ENCODE measurements around the gene ADAMTS14. TPM values are rescaled to one million over a fixed set of nuclear protein-coding genes. Genes with fewer than 3 reads are reported as not detected.

The ADAMTS14 gene
- total RNA-seq, 2 experiments from 2014 or later, result not detected

DNA sequence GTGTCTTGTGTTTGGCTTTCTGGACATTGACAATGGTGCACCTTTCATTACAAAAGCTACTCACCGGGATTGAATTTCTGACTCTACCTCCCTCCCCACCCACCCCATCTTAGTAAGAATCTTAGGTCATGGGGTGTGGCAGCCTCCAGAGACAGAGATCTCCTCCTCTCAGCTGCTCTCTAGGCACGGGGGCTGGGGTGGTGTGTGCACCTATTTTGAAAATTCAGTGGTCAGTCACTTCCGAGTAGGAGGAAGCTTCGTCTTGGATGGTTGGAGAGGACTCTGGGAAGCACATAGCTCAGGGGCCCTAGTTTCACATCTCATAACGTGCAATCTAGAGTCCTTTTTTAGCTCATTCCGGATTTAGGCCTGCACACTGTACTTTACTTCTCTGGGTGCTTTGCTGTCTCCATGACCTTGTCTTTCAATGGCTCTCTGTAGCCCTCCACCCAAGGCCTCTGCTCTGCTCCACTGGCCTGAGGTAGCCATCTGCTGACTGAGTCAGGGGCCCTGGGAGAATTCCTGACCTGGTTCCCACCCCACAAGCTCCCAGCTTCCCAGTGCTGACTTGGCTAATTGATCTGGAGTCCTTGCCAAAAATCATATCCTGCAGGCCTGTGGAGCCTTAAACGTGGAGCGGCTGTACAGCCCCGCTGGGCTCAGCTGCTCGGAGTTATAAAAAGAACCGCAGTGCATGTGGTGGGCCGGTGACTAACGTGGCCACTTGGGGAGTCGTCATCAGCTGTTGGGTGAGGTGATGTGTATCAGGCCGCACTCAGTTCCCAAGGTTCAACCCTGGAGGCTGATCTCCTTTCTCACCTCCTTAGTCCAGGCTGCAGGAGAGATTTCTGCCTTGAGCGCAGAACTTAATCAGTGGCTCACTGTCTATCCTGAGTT is 19.3 kb upstream of the ADAMTS14 start:
- H3K9me3 Mint-ChIP-seq, result peaks cover 13% of the 10 kb centered on the region
- CTCF ChIA-PET, result no interaction called here
- no peak for DNase-seq
- POLR2A ChIA-PET, result no interaction called here
- H3K4me3 Mint-ChIP-seq, result no peak overlapping the region
- Histone ChIP-seq H3K27me3 (ENCODE audit: control insufficient read depth in 1 of 2, insufficient read depth in 2 of 2, low read length in 2 of 2) (peaks cover 0 to 3% of the 10 kb centered on the region in 2 experiments), H3K36me3 (ENCODE audit: insufficient read depth, low read length) (no peaks in the 10 kb centered on the region), H3K4me3 (ENCODE audit: low read length) (no peak overlapping the region), H3K9me3 (ENCODE audit: control insufficient read depth in 1 of 2, insufficient read depth in 1 of 2, low read length in 2 of 2) (peaks cover 38 to 39% of the 10 kb centered on the region in 2 experiments), H3K27ac (ENCODE audit: low read depth in 1 of 2, low read length in 2 of 2) (no peak overlapping the region), H3K4me1 (ENCODE audit: insufficient read depth, low read length) (no peaks in the 10 kb centered on the region)
- no peak for ATAC-seq (ENCODE audit: poor library complexity)
- TF ChIP-seq, protein P1, sequence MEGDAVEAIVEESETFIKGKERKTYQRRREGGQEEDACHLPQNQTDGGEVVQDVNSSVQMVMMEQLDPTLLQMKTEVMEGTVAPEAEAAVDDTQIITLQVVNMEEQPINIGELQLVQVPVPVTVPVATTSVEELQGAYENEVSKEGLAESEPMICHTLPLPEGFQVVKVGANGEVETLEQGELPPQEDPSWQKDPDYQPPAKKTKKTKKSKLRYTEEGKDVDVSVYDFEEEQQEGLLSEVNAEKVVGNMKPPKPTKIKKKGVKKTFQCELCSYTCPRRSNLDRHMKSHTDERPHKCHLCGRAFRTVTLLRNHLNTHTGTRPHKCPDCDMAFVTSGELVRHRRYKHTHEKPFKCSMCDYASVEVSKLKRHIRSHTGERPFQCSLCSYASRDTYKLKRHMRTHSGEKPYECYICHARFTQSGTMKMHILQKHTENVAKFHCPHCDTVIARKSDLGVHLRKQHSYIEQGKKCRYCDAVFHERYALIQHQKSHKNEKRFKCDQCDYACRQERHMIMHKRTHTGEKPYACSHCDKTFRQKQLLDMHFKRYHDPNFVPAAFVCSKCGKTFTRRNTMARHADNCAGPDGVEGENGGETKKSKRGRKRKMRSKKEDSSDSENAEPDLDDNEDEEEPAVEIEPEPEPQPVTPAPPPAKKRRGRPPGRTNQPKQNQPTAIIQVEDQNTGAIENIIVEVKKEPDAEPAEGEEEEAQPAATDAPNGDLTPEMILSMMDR (IDR thresholded peaks at IDR 0.05), result no peak
- H3K36me3 Mint-ChIP-seq (ENCODE audit: low read depth), result peaks cover 9% of the 10 kb centered on the region
- no peaks in the 10 kb centered on the region for H3K4me1 Mint-ChIP-seq (ENCODE audit: low read depth)
- no peak overlapping the region for H3K27ac Mint-ChIP-seq
- intact Hi-C loops (cut with DNase I, micrococcal nuclease), result no loop called here
- no peaks in the 10 kb centered on the region for H3K27me3 Mint-ChIP-seq

DNA sequence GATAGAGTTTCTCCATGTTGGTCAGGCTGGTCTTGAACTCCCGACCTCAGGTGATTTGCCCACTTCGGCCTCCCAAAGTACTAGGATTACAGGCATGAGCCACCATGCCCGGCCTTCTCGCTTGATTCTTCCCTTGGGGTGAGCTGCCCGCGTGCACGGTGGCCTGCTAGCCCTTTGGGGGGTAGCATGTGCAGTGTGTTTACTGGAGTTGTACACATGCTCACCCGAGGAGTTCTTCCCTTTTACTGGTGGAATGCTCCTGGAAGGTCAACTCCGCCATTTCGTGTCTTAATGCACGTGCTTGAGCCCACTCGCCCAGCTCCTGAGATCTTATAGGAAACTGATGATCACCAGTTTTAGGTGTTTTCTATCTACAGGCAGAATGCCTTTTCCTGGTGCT is 17.0 kb upstream of the ADAMTS14 start:
- no peaks in the 10 kb centered on the region for H3K4me1 Mint-ChIP-seq (ENCODE audit: low read depth)
- TF ChIP-seq, protein P1 (IDR thresholded peaks at IDR 0.05), result no peak
- ChIA-PET CTCF (no interaction called here), POLR2A (no interaction called here)
- Histone ChIP-seq H3K4me1 (ENCODE audit: insufficient read depth, low read length) (no peaks in the 10 kb centered on the region), H3K9me3 (ENCODE audit: control insufficient read depth in 1 of 2, insufficient read depth in 1 of 2, low read length in 2 of 2) (peaks cover 18 to 19% of the 10 kb centered on the region in 2 experiments), H3K27ac (ENCODE audit: low read depth in 1 of 2, low read length in 2 of 2) (no peak overlapping the region), H3K27me3 (ENCODE audit: control insufficient read depth in 1 of 2, insufficient read depth in 2 of 2, low read length in 2 of 2) (peaks cover 0 to 3% of the 10 kb centered on the region in 2 experiments), H3K36me3 (ENCODE audit: insufficient read depth, low read length) (no peaks in the 10 kb centered on the region), H3K4me3 (ENCODE audit: low read length) (no peak overlapping the region)
- no peak for ATAC-seq (ENCODE audit: poor library complexity)
- DNase-seq, result no peak
- no peaks in the 10 kb centered on the region for H3K27me3 Mint-ChIP-seq
- H3K4me3 Mint-ChIP-seq, result no peak overlapping the region
- H3K27ac Mint-ChIP-seq, result no peak overlapping the region
- intact Hi-C loops (cut with DNase I, micrococcal nuclease), result no loop called here
- H3K9me3 Mint-ChIP-seq, result peaks cover 13% of the 10 kb centered on the region
- peaks cover 4% of the 10 kb centered on the region for H3K36me3 Mint-ChIP-seq (ENCODE audit: low read depth)

DNA sequence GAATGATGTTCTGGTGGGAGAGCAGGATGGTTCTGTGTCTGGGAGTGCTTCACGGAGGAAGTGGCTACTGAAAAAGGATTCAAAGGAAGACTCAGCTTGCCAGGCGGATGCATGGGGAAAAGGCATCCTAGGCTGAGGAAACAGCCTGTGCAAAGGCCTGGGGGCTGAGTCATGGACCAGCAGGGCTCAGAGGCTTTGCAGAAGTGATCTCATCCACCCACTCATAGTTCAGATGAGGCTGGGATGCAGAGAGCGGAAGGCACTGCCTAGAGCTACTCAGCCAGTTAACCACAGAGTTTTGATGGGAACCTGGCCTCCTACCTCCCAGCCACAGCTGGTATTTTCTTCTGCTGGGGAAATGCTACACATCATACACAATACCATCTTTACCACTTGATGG is 15.8 kb upstream of the ADAMTS14 start:
- DNase-seq (peak in 1 of 14 experiments; percentile 11), ATAC-seq (ENCODE audit: poor library complexity) (no peak)
- intact Hi-C loops (cut with DNase I, micrococcal nuclease), result no loop called here
- Histone ChIP-seq H3K9me3 (ENCODE audit: control insufficient read depth in 1 of 2, insufficient read depth in 1 of 2, low read length in 2 of 2) (peaks cover 7 to 11% of the 10 kb centered on the region in 2 experiments), H3K36me3 (ENCODE audit: insufficient read depth, low read length) (no peaks in the 10 kb centered on the region), H3K4me3 (ENCODE audit: low read length) (no peak overlapping the region), H3K27ac (ENCODE audit: low read depth in 1 of 2, low read length in 2 of 2) (no peak overlapping the region), H3K4me1 (ENCODE audit: insufficient read depth, low read length) (no peaks in the 10 kb centered on the region), H3K27me3 (ENCODE audit: control insufficient read depth in 1 of 2, insufficient read depth in 2 of 2, low read length in 2 of 2) (peaks cover 0 to 2% of the 10 kb centered on the region in 2 experiments)
- TF ChIP-seq, protein P1 (IDR thresholded peaks at IDR 0.05), result no peak
- peaks cover 9% of the 10 kb centered on the region for H3K9me3 Mint-ChIP-seq
- no peak overlapping the region for H3K4me3 Mint-ChIP-seq
- peaks cover 4% of the 10 kb centered on the region for H3K36me3 Mint-ChIP-seq (ENCODE audit: low read depth)
- peaks cover under 1% of the 10 kb centered on the region for H3K27me3 Mint-ChIP-seq
- H3K4me1 Mint-ChIP-seq (ENCODE audit: low read depth), result no peaks in the 10 kb centered on the region
- ChIA-PET POLR2A (no interaction called here), CTCF (no interaction called here)
- no peak overlapping the region for H3K27ac Mint-ChIP-seq
